GM13977 (cell line): ENCODE data around the gene CDC16.

Experiments
- DNase-seq: peaks from one replicate; pipeline ENCODE4 v3.0.0; 2012; ENCODE audit warnings: low spot score
- in situ Hi-C: fragments of 300-500 bp; cut with MboI; formaldehyde crosslinking; loops from one replicate; pipeline ENCODE4 v1.12.0; 2022; ENCODE audit warnings: low sequenced_read_pairs, low pct_unique_long_range_greater_than_20kb, mixed read lengths, inconsistent platforms; ENCODE audit not compliant: unreplicated experiment
- TF ChIP-seq, protein P1 (sequence below): IDR thresholded peaks from 2 replicates; pipeline ENCODE4 v1.5.1; 2012; ENCODE audit warnings: mild to moderate bottlenecking, control low read depth; ENCODE audit not compliant: insufficient read depth; ENCODE audit errors: extremely low read depth, missing control alignments

Gene CDC16

GRCh38 chr13:114299604-114300305, 65.1 kb downstream of the CDC16 start:
- no peak for DNase-seq
- in situ Hi-C loops, result no loop called here
- TF ChIP-seq, protein P1, sequence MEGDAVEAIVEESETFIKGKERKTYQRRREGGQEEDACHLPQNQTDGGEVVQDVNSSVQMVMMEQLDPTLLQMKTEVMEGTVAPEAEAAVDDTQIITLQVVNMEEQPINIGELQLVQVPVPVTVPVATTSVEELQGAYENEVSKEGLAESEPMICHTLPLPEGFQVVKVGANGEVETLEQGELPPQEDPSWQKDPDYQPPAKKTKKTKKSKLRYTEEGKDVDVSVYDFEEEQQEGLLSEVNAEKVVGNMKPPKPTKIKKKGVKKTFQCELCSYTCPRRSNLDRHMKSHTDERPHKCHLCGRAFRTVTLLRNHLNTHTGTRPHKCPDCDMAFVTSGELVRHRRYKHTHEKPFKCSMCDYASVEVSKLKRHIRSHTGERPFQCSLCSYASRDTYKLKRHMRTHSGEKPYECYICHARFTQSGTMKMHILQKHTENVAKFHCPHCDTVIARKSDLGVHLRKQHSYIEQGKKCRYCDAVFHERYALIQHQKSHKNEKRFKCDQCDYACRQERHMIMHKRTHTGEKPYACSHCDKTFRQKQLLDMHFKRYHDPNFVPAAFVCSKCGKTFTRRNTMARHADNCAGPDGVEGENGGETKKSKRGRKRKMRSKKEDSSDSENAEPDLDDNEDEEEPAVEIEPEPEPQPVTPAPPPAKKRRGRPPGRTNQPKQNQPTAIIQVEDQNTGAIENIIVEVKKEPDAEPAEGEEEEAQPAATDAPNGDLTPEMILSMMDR, result no peak

GRCh38 chr13:114303700-114304327, 69.1 kb downstream of the CDC16 start:
- in situ Hi-C loops, result no loop called here
- DNase-seq, result no peak
- TF ChIP-seq, protein P1, result no peak

GRCh38 chr13:114304346-114305034, 69.8 kb downstream of the CDC16 start:
- DNase-seq, result no peak
- TF ChIP-seq, protein P1, result no peak
- in situ Hi-C loops, result no loop called here

- TF ChIP-seq, protein P1, result no peak
- no peak for DNase-seq
- in situ Hi-C loops, result no loop called here
Measured at GRCh38 chr13:114309086-114309485, 74.4 kb downstream of the CDC16 start.

- in situ Hi-C loops, result no loop called here
- TF ChIP-seq, protein P1, result no peak
- no peak for DNase-seq
Measured at GRCh38 chr13:114309806-114310410, 75.2 kb downstream of the CDC16 start.

GRCh38 chr13:114310956-114311355, 76.3 kb downstream of the CDC16 start:
- DNase-seq, result no peak
- in situ Hi-C loops, result no loop called here
- TF ChIP-seq, protein P1, result no peak
